HepG2 (cell line): ENCODE results near the gene SETD3. TPM values are rescaled to one million over a fixed set of nuclear protein-coding genes. Genes with fewer than 3 reads are reported as not detected.
A peak's percentile ranks its signal among the peaks of the same experiment; 100 is the strongest.

Experiments used
- ATAC-seq: fragments of 200-7000 bp; cut with Tn5 transposase; 3 replicates; pipeline ENCODE4 v1.9.1; 2020; ENCODE audit warnings: mild to moderate bottlenecking, moderate library complexity
- BruUV-seq: library from RNA; stranded (reverse); fragments of 400-500 nt; replicated peaks from 2 replicates; lab custom pipeline; 2021; lab: Mats Ljungman, UMichigan
- CTCF ChIA-PET: fragments of 300-600 bp; formaldehyde crosslinking; extraction: SDS; loops from one replicate; lab custom pipeline; 2021; ENCODE audit warnings: low total read pairs, inconsistent platforms, low intra/inter-chr PET ratio; lab: Yijun Ruan, JAX
- POLR2A ChIA-PET: fragments of 350-600 bp; sonication (Branson Sonifier 250); formaldehyde crosslinking; loops from one replicate; lab custom pipeline; 2020; ENCODE audit warnings: antibody characterized with exemption, inconsistent platforms; lab: Yijun Ruan, JAX
- DNase-seq: peaks from one replicate; pipeline ENCODE4 v3.0.0-alpha.2; 2015; ENCODE audit warnings: low spot score
- FAIRE-seq: peaks from 3 replicates; lab custom pipeline; 2011; peaks lifted over from hg19 to GRCh38; lab: Jason Lieb, UNC
- H2AFZ ChIP-seq: one replicate; pipeline ENCODE4 v1.6.1; 2011; ENCODE audit warnings: low read length, inconsistent platforms
- H3K27ac ChIP-seq: fragments of 300-600 bp; 3 replicates; pipeline ENCODE4 v1.8.0; 2011; ENCODE audit warnings: mixed run types, mild to moderate bottlenecking, mixed read lengths, low read length, inconsistent platforms; ENCODE audit not compliant: insufficient read depth; ENCODE audit errors: extremely low read length
- H3K27me3 ChIP-seq, 2 experiments: fragments of 200-600 bp in 1 of 2; 2 replicates in 1 of 2; 3 replicates in 1 of 2; pipeline versions ENCODE4 v1.6.0 to v1.8.0; 2011; ENCODE audit warnings: low read length in 2 of 2, mild to moderate bottlenecking in 2 of 2, moderate library complexity in 2 of 2, inconsistent platforms in 1 of 2; ENCODE audit not compliant: insufficient read depth in 2 of 2, control insufficient read depth in 1 of 2
- H3K36me3 ChIP-seq, 2 experiments: fragments of 200-600 bp in 1 of 2; replicated peaks in 1 of 2; 2 replicates in 1 of 2; 3 replicates in 1 of 2; pipeline versions ENCODE4 v1.5.1 to v1.8.0; 2011; ENCODE audit warnings: low read length in 2 of 2, inconsistent platforms in 1 of 2; ENCODE audit not compliant: insufficient read depth in 2 of 2, control insufficient read depth in 1 of 2
- H3K4me1 ChIP-seq: 2 replicates; pipeline ENCODE4 v1.5.1; 2012; ENCODE audit warnings: low read length, inconsistent platforms; ENCODE audit not compliant: insufficient read depth
- H3K4me2 ChIP-seq: 2 replicates; pipeline ENCODE4 v1.6.0; 2011; ENCODE audit warnings: low read depth, low read length, inconsistent platforms
- H3K4me3 ChIP-seq, 3 experiments: fragments of 200-600 bp in 1 of 3; sonication (generic), shearing (Covaris generic) in 1 of 3; replicated peaks in 1 of 3; 2 replicates each; pipeline ENCODE4 v1.5.1; 2011 to 2016; ENCODE audit warnings: low read length in 3 of 3, inconsistent platforms in 2 of 3, low read depth in 2 of 3, mild to moderate bottlenecking in 2 of 3, control low read depth in 1 of 3, mixed read lengths in 1 of 3; ENCODE audit not compliant: insufficient read depth in 1 of 3
- H3K79me2 ChIP-seq: one replicate; pipeline ENCODE4 v1.6.1; 2011; ENCODE audit warnings: low read length, inconsistent platforms; ENCODE audit not compliant: insufficient read depth
- H3K9ac ChIP-seq: 2 replicates; pipeline ENCODE4 v1.6.0; 2011; ENCODE audit warnings: mild to moderate bottlenecking, low read depth, low read length, inconsistent platforms; ENCODE audit not compliant: insufficient read depth
- H3K9me3 ChIP-seq: 2 replicates; pipeline ENCODE4 v1.5.1; 2012; ENCODE audit warnings: mild to moderate bottlenecking, low read length
- H4K20me1 ChIP-seq: 2 replicates; pipeline ENCODE4 v1.6.0; 2011; ENCODE audit warnings: inconsistent platforms, mild to moderate bottlenecking, low read length, moderate library complexity; ENCODE audit not compliant: insufficient read depth
- AGO2 ChIP-seq: fragments of 200-400 bp; formaldehyde crosslinking; optimal IDR thresholded peaks from 2 replicates; pipeline ENCODE3; 2017; ENCODE audit warnings: mild to moderate bottlenecking, low read depth, low read length, moderate library complexity
- ARNT2 ChIP-seq: sonication (generic); formaldehyde crosslinking; IDR thresholded peaks from 2 replicates; pipeline ENCODE4 v1.8.0; 2022; ENCODE audit warnings: mild to moderate bottlenecking, low read depth, missing genetic modification reagents, moderate library complexity
- KMT2B ChIP-seq: IDR thresholded peaks from 2 replicates; pipeline ENCODE4 v1.6.1; 2016; ENCODE audit warnings: missing genetic modification reagents, missing compliant biosample characterization
- NR1H2 ChIP-seq: sonication (generic); formaldehyde crosslinking; IDR thresholded peaks from 2 replicates; pipeline ENCODE4 v1.8.1; 2022; ENCODE audit warnings: low read depth, missing genetic modification reagents, borderline replicate concordance
- POLR2A ChIP-seq, 2 experiments: IDR thresholded peaks; 2 replicates each; pipeline ENCODE4 v1.6.1; 2011; ENCODE audit warnings: low read depth in 2 of 2, low read length in 2 of 2, mild to moderate bottlenecking in 1 of 2, moderate library complexity in 1 of 2; ENCODE audit not compliant: insufficient read depth in 1 of 2
- RBM22 ChIP-seq: fragments of 200-400 bp; formaldehyde crosslinking; optimal IDR thresholded peaks from 2 replicates; pipeline ENCODE3; 2017; ENCODE audit warnings: mild to moderate bottlenecking, low read length, moderate library complexity
- TCF7L2 ChIP-seq: IDR thresholded peaks from 2 replicates; pipeline ENCODE4 v1.6.1; 2011; ENCODE audit warnings: mild to moderate bottlenecking, low read depth, low read length, moderate library complexity
- ZC3H4 ChIP-seq: sonication (generic); formaldehyde crosslinking; IDR thresholded peaks from 2 replicates; pipeline ENCODE4 v1.4.0; 2020; ENCODE audit warnings: missing genetic modification reagents, borderline replicate concordance
- ZFX ChIP-seq: sonication (generic); formaldehyde crosslinking; IDR thresholded peaks from 2 replicates; pipeline ENCODE4 v1.4.0; 2020; ENCODE audit warnings: mild to moderate bottlenecking, low read depth, missing genetic modification reagents, moderate library complexity
- ZNF329 ChIP-seq: sonication (generic); formaldehyde crosslinking; IDR thresholded peaks from 2 replicates; pipeline ENCODE4 v1.9.0; 2021; ENCODE audit warnings: low read depth, mild to moderate bottlenecking, missing genetic modification reagents
- ZNF468 ChIP-seq: sonication (generic); formaldehyde crosslinking; IDR thresholded peaks from 2 replicates; pipeline ENCODE4 v1.8.0; 2022; ENCODE audit warnings: mild to moderate bottlenecking, moderate library complexity, missing genetic modification reagents
- ZNF547 ChIP-seq: sonication (generic); formaldehyde crosslinking; IDR thresholded peaks from 2 replicates; pipeline ENCODE4 v1.5.1; 2020; ENCODE audit warnings: mild to moderate bottlenecking, missing genetic modification reagents
- ZSCAN25 ChIP-seq: sonication (generic); formaldehyde crosslinking; IDR thresholded peaks from 2 replicates; pipeline ENCODE4 v1.8.0; 2022; ENCODE audit warnings: mild to moderate bottlenecking, missing genetic modification reagents
- WGBS: methylation state at CpG from one replicate; pipeline ENCODE4 v1.1.6; 2017; ENCODE audit warnings: low lambda C conversion rate; 5-methylcytosine and 5-hydroxymethylcytosine counted together
- in situ Hi-C: cut with HindIII; loops from 2 replicates; pipeline ENCODE4 v1.10.0; 2017; ENCODE audit warnings: low pct_unique_long_range_greater_than_20kb; ENCODE audit not compliant: extremely low pct_ligation_motif_present
- intact Hi-C: fragments of 100-400 bp; cut with micrococcal nuclease; formaldehyde crosslinking; loops from one replicate; pipeline ENCODE4 v1.10.0; 2022; ENCODE audit not compliant: unreplicated experiment
- polyA plus RNA-seq, 8 experiments: library from polyadenylated mRNA; depleted of rRNA in 3 of 8; stranded (reverse) in 7 of 8; unstranded in 1 of 8; fragments of >200 nt; fragmentation: Illumina TruSeq in 4 of 8; extraction: Trizol in 4 of 8; gene quantifications; 2 replicates each; pipeline versions ENCODE4 v1.2.1 to v1.2.3, GENCODE V29; 2011 to 2016; ENCODE audit warnings: low read depth in 4 of 8, missing spikeins in 1 of 8, mixed read lengths in 1 of 8; ENCODE audit not compliant: insufficient read depth in 1 of 8
- total RNA-seq, 5 experiments: library from RNA; depleted of rRNA; stranded (reverse); fragments of >200 nt; fragmentation: Illumina TruSeq; extraction: Trizol; gene quantifications; 2 replicates each; pipeline ENCODE4 v1.2.3, GENCODE V29; 2016; ENCODE audit warnings: low read depth in 1 of 5
- TF ChIP-seq, protein P1 (sequence below): sonication (generic); formaldehyde crosslinking; IDR thresholded peaks from 2 replicates; pipeline ENCODE4 v1.5.0; 2020; ENCODE audit warnings: mild to moderate bottlenecking, missing genetic modification reagents, moderate library complexity
- TF ChIP-seq, protein P2 (sequence below): sonication (generic); formaldehyde crosslinking; IDR thresholded peaks from 2 replicates; pipeline ENCODE4 v1.9.0; 2021; ENCODE audit warnings: missing genetic modification reagents, borderline replicate concordance
- TF ChIP-seq, protein P3 (sequence below): sonication (generic); formaldehyde crosslinking; IDR thresholded peaks from 2 replicates; pipeline ENCODE4 v1.9.0; 2021; ENCODE audit warnings: missing genetic modification reagents, borderline replicate concordance
- TF ChIP-seq, protein P4 (sequence below): sonication (generic); formaldehyde crosslinking; conservative IDR thresholded peaks from 2 replicates; pipeline ENCODE4 v1.4.0; 2020; ENCODE audit warnings: missing genetic modification reagents

The SETD3 gene
- total and polyA plus RNA-seq, 2 of the 13 experiments (the other 11 are each of a cell fraction or from before 2014, with no cell fraction given) = 30.3 to 67.1 TPM

DNA sequence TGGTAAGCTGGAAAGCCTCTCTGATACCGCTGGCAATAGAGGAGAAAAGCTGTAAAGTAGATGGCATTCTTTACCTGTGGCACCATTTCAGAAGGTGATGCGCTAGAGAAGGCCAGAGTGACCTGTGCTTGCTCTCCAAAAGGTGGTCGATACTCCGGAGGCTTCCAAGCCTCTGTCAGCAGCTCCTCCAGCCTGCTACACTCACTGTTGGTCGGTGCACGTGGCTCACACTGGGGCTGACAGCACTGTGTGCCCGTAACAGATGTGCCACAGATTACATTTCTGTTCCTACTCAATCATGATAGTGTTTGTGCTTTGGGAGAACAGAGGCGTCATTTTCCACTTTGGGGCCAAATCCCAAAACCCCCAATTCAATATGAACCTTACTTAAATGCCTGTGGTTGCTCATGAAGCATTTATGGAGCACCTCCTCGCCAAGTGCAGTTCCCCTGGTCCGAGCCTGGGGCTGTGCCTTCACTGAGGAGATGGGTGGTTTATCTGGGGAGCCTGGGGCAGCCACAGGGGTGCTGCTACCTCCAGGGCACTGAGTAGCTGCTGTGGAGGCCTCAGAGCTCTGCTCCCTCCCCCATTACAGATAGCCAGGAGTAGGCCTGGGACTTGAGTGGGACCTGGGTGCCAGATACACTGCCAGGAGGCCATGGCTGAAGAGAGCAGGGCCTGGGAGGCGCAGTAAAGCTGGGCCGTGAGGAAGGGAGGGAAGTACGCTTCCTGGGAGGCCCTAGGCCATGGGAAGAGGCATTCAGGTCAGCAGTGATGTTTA, 27.4 kb upstream of the SETD3 start:
- H3K4me1 ChIP-seq = no peaks in the 10 kb centered on the region
- no peaks in the 10 kb centered on the region for H3K27me3 ChIP-seq
- CTCF ChIA-PET = no interaction called here
- peaks cover 31 to 82% of the 10 kb centered on the region in 2 experiments; a peak in 4 of 5 replicates for H3K36me3 ChIP-seq
- no peaks in the 10 kb centered on the region for H3K9me3 ChIP-seq
- FAIRE-seq (no peak), DNase-seq (no peak), ATAC-seq (peak; percentile 3; the same call in 2 of the 3 replicates)
- WGBS = 99% methylated on average over 13 of the region's 13 CpGs
- intact Hi-C loops = no loop called here
- H3K79me2 ChIP-seq = no peaks in the 10 kb centered on the region
- H2AFZ ChIP-seq = no peak overlapping the region
- peaks cover 4% of the 10 kb centered on the region; the same call in 1 of the 2 replicates for H4K20me1 ChIP-seq
- H3K4me3 ChIP-seq = no peak overlapping the region
- POLR2A ChIA-PET = no interaction called here
- H3K4me2 ChIP-seq = no peak overlapping the region
- no peak overlapping the region for H3K9ac ChIP-seq
- BruUV-seq = no TSS peak
- H3K27ac ChIP-seq = no peak overlapping the region
- in situ Hi-C loops = no loop called here
- TF ChIP-seq ZFX (CRISPR knock-in tag) (no peak), ZNF329 (CRISPR knock-in tag) (no peak), POLR2A (IDR thresholded peaks at IDR 0.05; ENCODE audit: insufficient read depth in 1 of 2, low read depth in 2 of 2, low read length in 2 of 2) (peak in 1 of 2 experiments; percentile 32; a peak in 2 of 4 replicates), RBM22 (peak; percentile 70), TCF7L2 (no peak), KMT2B (no peak), ZC3H4 (CRISPR knock-in tag) (no peak), ZNF468 (CRISPR knock-in tag) (no peak), ZNF547 (CRISPR knock-in tag) (no peak), AGO2 (peak; percentile 42), NR1H2 (CRISPR knock-in tag) (no peak), ZSCAN25 (CRISPR knock-in tag) (no peak), ARNT2 (CRISPR knock-in tag) (no peak)
- TF ChIP-seq, protein P1, sequence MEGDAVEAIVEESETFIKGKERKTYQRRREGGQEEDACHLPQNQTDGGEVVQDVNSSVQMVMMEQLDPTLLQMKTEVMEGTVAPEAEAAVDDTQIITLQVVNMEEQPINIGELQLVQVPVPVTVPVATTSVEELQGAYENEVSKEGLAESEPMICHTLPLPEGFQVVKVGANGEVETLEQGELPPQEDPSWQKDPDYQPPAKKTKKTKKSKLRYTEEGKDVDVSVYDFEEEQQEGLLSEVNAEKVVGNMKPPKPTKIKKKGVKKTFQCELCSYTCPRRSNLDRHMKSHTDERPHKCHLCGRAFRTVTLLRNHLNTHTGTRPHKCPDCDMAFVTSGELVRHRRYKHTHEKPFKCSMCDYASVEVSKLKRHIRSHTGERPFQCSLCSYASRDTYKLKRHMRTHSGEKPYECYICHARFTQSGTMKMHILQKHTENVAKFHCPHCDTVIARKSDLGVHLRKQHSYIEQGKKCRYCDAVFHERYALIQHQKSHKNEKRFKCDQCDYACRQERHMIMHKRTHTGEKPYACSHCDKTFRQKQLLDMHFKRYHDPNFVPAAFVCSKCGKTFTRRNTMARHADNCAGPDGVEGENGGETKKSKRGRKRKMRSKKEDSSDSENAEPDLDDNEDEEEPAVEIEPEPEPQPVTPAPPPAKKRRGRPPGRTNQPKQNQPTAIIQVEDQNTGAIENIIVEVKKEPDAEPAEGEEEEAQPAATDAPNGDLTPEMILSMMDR = no peak
- TF ChIP-seq, protein P2, sequence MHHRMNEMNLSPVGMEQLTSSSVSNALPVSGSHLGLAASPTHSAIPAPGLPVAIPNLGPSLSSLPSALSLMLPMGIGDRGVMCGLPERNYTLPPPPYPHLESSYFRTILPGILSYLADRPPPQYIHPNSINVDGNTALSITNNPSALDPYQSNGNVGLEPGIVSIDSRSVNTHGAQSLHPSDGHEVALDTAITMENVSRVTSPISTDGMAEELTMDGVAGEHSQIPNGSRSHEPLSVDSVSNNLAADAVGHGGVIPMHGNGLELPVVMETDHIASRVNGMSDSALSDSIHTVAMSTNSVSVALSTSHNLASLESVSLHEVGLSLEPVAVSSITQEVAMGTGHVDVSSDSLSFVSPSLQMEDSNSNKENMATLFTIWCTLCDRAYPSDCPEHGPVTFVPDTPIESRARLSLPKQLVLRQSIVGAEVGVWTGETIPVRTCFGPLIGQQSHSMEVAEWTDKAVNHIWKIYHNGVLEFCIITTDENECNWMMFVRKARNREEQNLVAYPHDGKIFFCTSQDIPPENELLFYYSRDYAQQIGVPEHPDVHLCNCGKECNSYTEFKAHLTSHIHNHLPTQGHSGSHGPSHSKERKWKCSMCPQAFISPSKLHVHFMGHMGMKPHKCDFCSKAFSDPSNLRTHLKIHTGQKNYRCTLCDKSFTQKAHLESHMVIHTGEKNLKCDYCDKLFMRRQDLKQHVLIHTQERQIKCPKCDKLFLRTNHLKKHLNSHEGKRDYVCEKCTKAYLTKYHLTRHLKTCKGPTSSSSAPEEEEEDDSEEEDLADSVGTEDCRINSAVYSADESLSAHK (CRISPR knock-in tag) = no peak
- TF ChIP-seq, protein P3, sequence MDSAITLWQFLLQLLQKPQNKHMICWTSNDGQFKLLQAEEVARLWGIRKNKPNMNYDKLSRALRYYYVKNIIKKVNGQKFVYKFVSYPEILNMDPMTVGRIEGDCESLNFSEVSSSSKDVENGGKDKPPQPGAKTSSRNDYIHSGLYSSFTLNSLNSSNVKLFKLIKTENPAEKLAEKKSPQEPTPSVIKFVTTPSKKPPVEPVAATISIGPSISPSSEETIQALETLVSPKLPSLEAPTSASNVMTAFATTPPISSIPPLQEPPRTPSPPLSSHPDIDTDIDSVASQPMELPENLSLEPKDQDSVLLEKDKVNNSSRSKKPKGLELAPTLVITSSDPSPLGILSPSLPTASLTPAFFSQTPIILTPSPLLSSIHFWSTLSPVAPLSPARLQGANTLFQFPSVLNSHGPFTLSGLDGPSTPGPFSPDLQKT (CRISPR knock-in tag) = no peak
- TF ChIP-seq, protein P4, sequence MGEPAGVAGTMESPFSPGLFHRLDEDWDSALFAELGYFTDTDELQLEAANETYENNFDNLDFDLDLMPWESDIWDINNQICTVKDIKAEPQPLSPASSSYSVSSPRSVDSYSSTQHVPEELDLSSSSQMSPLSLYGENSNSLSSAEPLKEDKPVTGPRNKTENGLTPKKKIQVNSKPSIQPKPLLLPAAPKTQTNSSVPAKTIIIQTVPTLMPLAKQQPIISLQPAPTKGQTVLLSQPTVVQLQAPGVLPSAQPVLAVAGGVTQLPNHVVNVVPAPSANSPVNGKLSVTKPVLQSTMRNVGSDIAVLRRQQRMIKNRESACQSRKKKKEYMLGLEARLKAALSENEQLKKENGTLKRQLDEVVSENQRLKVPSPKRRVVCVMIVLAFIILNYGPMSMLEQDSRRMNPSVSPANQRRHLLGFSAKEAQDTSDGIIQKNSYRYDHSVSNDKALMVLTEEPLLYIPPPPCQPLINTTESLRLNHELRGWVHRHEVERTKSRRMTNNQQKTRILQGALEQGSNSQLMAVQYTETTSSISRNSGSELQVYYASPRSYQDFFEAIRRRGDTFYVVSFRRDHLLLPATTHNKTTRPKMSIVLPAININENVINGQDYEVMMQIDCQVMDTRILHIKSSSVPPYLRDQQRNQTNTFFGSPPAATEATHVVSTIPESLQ (CRISPR knock-in tag) = no peak
